ENCODE results near the gene BACE2.

DNA sequence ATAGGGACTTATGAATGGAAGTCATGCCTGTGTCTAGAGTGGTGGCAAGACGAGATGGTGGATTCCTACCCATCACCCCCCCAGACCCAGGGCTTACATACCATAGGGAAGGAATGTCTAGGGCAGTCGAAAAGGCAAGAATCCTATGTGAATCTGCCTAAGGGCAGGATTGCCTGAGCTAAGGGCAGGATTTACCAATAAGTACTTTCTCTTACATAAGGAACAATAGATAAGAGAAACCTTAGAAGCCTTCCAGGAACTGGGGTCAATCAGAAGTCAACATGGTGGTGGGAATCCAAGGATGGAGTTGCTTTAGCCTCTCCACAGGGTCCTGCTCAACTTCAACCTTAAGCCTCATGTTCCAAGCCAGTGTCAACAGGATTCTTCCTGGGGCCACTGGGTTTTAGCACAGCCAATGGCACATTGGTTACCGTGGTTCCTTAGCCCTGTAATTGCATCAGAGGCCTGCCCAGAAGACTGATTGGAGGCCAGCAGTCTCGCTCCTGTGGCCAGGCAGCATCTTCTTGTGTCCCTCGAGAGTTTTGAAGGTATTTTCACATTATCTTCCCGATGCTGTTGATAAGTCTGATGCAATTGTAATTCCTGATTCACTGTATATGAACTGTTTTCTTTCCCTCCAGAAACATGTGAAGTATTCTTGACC lies 20.7 kb downstream of the BACE2 start:
- TF ChIP-seq, protein P1, sequence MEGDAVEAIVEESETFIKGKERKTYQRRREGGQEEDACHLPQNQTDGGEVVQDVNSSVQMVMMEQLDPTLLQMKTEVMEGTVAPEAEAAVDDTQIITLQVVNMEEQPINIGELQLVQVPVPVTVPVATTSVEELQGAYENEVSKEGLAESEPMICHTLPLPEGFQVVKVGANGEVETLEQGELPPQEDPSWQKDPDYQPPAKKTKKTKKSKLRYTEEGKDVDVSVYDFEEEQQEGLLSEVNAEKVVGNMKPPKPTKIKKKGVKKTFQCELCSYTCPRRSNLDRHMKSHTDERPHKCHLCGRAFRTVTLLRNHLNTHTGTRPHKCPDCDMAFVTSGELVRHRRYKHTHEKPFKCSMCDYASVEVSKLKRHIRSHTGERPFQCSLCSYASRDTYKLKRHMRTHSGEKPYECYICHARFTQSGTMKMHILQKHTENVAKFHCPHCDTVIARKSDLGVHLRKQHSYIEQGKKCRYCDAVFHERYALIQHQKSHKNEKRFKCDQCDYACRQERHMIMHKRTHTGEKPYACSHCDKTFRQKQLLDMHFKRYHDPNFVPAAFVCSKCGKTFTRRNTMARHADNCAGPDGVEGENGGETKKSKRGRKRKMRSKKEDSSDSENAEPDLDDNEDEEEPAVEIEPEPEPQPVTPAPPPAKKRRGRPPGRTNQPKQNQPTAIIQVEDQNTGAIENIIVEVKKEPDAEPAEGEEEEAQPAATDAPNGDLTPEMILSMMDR (IDR thresholded peaks at IDR 0.05): no peak
- TF ChIP-seq POLR2A (IDR thresholded peaks at IDR 0.05): no peak

Data from right lobe of liver (tissue), 4 donors.